HG02943 (cell line): Measurements from ENCODE around the gene ADGRV1.
A peak's percentile ranks its signal among the peaks of the same experiment; 100 is the strongest.
"Not testable (repeated sequence)": the region's sequence is repeated elsewhere in the genome, so short reads cannot be mapped to it uniquely, and the experiment has no call there.

ENCODE experiments used
- ATAC-seq: cut with Tn5 transposase; IDR thresholded peaks from one replicate; pipeline ENCODE4 v1.9.1; 2021; ENCODE audit warnings: mild to moderate bottlenecking, low read depth, moderate library complexity; ENCODE audit not compliant: unreplicated experiment

The ADGRV1 gene

GRCh38 chr5:90802474-90803317 lies 244.1 kb downstream of the ADGRV1 start:
- ATAC-seq, result peak; percentile 80

- no peak for ATAC-seq
Observed at GRCh38 chr5:90803381-90803780, 244.8 kb downstream of the ADGRV1 start.

- ATAC-seq, result no peak
Observed at GRCh38 chr5:90803876-90804275, 245.3 kb downstream of the ADGRV1 start.

DNA sequence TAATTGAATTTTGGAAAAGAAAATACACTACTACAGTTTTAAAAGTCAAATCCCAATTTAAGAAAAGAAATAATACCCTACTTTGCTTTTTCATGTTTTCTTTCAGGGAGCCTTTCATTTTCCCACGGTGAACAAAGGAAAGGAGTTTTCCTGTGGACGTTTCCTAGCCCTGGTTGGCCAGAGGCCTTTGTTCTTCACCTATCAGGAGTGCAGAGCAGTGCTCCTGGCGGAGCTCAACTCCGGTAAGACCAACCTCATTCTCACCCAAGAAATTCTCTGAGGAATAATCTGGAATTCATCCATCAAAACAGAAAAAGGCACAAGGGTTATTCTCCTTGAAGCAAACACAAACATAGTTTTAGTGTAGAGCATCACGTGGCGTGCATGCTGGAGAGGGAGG lies 248.9 kb downstream of the ADGRV1 start:
- no peak for ATAC-seq

DNA sequence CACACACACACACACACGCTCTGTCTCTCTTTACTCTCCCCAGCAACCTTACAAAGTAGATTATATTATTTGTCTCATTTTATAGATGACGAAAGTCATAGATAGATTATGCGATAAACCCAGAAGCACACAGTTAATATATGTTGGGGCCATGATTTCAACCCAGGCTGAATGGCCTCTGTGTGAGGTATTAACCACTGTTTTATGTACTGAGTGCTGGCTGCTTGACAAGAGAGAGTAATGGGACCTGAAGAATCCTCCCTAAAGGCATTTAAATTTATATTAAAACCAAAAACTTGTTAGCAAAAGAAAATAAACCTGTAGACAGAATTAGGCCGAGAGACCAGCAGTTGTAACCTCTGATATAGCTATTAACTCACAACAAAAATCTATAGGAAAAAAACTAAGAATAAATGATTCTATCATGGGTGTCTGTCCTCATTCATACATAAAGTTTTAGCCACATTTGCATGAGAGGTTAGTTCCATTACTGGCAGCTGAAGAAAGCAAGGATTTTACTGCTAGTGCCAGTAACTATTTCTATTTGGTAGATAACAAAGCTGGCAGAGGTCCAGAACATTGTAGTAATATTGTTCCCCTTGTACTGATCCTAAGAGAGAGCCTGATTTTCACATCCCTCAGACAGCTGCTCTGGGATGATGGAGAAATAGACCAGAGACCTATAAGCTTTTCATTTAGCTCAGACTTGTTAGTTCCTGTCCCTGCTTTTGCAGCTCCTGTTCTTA lies 250.9 kb downstream of the ADGRV1 start:
- ATAC-seq, result no peak

GRCh38 chr5:90810211-90810610 lies 251.6 kb downstream of the ADGRV1 start:
- no peak for ATAC-seq

DNA sequence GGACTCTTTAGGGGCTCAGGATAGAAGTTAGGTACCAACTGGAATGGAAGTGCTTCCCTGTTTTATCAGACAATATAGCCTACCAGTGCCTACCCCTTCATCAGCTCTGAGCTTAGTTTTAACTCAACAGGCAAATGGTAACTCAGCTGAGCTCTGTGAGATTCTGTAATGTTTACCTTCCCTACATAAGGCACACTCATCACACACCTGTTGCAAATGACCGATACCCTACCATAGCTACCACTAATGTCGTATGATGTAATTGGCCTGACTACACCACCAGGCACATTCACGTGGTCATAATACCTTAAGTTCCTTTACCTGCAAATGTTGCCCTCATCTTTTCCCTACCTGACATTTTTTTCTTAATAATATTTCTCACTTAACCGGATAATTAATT lies 254.8 kb downstream of the ADGRV1 start:
- no peak for ATAC-seq

- not testable (repeated sequence) for ATAC-seq
Observed at GRCh38 chr5:90822062-90822461, 263.5 kb downstream of the ADGRV1 start.

- no peak for ATAC-seq
Observed at GRCh38 chr5:90824436-90824835, 265.8 kb downstream of the ADGRV1 start.

GRCh38 chr5:90830058-90830457 lies 271.5 kb downstream of the ADGRV1 start:
- no peak for ATAC-seq

DNA sequence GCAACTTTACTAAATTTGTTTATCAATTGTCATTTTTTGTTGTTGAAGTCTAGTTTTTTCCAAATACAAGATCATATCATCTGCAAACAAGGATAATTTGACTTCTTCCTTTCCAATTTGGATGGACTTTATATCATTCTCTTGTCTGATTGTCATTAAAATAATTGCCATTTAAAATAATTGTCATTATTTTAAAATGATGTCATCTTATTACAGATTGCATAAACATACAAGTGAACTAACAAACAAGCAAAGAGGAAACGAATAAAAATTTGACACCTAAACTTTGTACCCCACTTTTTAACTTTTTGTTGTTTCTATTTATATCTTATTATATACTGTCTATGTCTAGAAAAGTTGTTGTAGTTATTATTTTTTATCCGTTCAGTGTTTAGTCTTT lies 275.2 kb downstream of the ADGRV1 start:
- ATAC-seq, result no peak

GRCh38 chr5:90834711-90835110 lies 276.1 kb downstream of the ADGRV1 start:
- ATAC-seq, result no peak

DNA sequence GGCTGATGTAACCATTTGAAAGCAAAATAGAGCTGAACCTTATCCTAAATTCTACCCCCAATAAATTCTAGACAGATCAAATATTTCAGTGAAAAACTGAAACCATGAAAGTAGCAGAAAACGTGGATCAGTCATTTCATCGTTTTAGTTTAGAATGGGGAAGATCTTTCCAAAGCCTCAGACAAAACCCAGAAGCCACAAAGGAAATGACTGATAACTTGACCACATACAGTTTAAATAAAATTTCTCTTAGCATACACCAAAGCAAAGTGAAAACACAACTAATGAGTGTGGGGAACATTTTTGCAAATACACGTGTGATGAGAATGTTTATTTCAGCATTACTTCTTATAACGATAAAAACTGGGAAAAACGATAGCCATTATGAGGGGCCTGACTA lies 284.8 kb downstream of the ADGRV1 start:
- no peak for ATAC-seq

DNA sequence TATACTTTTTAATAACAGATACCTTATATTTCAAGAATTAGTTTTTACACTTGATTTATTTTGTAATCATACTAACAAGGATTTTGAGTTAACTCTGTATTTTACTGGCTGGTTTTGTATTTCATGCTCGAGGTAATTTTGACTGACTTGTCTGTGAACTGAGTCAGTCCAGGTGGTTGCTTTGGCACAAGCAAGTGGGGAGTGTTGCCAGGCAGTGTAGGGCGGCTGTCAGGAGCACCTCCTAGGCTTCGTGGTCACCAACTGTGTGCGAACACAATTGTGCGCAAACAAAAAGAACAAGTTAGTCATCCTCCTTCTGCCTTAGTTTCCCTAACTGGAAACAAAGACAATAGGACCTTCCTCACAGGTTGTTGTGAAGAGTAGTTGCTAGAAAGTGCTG lies 286.3 kb downstream of the ADGRV1 start:
- ATAC-seq, result no peak

DNA sequence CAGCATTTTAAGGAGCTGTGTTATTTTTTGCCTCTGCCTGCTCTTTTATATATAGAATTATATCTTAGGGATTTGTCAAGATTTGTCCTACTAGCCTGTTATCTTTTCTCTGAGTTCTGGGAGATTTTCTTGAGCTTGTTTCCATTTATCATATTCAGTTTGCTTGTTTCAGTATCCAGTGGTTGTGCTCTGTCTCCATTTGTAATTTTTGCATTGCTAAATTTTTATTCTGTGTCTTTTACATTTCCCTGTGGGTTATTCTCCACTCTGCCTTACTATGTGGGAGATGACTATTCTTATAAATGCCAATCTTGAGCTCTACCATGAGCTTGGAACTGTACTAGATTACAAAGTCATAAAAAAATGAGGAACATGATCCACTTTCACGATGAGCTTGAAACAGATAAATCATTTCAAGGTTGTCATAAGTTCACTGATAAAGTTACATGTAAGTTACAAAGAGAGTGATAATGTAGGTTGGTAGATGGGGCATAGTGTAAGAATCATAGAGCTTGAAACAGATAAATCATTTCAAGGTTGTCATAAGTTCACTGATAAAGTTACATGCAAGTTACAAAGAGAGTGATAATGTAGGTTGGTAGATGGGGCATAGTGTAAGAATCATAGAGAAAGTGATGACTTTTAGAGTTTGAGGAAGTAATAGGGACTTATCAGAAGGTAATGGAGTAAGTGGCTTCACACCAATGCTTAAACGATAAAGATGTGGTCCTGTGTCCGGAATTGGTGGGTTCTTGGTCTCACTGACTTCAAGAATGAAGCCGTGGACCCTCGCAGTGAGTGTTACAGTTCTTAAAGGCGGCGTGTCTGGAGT lies 287.3 kb downstream of the ADGRV1 start:
- no peak for ATAC-seq

- ATAC-seq, result not testable (repeated sequence)
Observed at GRCh38 chr5:90847606-90848005, 289.0 kb downstream of the ADGRV1 start.

- no peak for ATAC-seq
Observed at GRCh38 chr5:90849939-90850338, 291.3 kb downstream of the ADGRV1 start.

DNA sequence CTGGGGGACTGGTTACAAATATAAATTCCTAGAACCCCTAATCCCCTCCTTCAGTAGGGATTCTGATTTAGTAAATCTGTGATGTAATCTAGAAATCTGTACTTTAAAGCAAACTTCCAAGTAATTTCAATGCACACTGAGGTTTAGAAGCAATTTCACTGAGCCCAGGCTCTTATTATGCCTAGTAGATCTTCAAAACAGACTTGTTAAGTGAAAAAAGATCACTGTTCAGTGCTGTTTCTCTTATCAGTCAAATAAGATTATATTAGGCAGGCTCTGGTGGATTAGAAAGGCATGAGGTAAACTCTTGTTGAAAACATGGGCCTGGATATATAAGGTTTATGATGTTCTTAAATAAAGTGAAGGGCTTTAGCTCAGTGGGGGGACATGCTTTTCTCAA lies 293.9 kb downstream of the ADGRV1 start:
- ATAC-seq, result no peak

GRCh38 chr5:90853750-90854149 lies 295.2 kb downstream of the ADGRV1 start:
- no peak for ATAC-seq

DNA sequence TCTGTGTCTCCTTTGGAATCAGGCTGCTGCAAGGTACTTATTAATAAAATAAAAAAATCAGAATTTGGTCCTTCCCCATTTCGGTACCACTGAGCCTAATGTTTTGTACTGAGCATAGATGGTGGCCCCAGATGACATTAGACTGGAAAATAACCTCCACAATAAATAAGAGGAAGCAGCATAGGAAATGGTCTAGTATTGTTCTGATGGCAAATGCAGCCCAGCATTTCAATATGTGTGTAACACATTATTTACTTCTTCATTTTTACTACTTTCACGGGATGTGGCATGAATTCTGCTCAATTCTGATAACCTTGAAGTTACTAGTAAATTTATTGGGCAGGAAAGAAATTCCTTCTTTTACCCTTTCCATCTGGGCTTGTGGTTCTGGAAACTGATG lies 295.6 kb downstream of the ADGRV1 start:
- no peak for ATAC-seq
